Thoracic aorta (tissue), 2 donors: Measurements from ENCODE around the gene ANKRD11. TPM values are rescaled to one million over a fixed set of nuclear protein-coding genes. Genes with fewer than 3 reads are reported as not detected.
A peak's percentile ranks its signal among the peaks of the same experiment; 100 is the strongest.
"Not testable (repeated sequence)": the region's sequence is repeated elsewhere in the genome, so short reads cannot be mapped to it uniquely, and the experiment has no call there.

Experiments
- ATAC-seq: fragments of 150-250 bp; one replicate; pipeline ENCODE4 v1.8.0; 2017; ENCODE audit warnings: low read depth; ENCODE audit not compliant: insufficient number of reproducible peaks, low FRiP score
- DNase-seq: peaks from one replicate; pipeline ENCODE4 v3.0.0-alpha.2; 2020; ENCODE audit warnings: low spot score
- H3K27ac ChIP-seq, 2 donors: fragments of 200-600 bp; sonication (generic); 1 replicate in 1 of 2; 2 replicates in 1 of 2; pipeline ENCODE4 v1.5.1; 2016; ENCODE audit warnings: mild to moderate bottlenecking in 2 of 2, moderate library complexity in 2 of 2
- H3K27me3 ChIP-seq: fragments of 200-600 bp; sonication (generic); replicated peaks from 2 replicates; pipeline ENCODE4 v1.6.0; 2016; ENCODE audit warnings: mild to moderate bottlenecking; ENCODE audit not compliant: insufficient read depth
- H3K36me3 ChIP-seq: fragments of 200-600 bp; sonication (generic); one replicate; pipeline ENCODE4 v1.5.1; 2016
- H3K4me1 ChIP-seq, 2 donors: fragments of 200-600 bp; sonication (generic); 1 replicate in 1 of 2; 2 replicates in 1 of 2; pipeline versions ENCODE4 v1.5.1 to v1.6.0; 2016; ENCODE audit warnings: low read depth in 2 of 2, mild to moderate bottlenecking in 1 of 2; ENCODE audit not compliant: control insufficient read depth in 1 of 2
- H3K4me3 ChIP-seq: fragments of 200-600 bp; sonication (generic); 2 replicates; pipeline ENCODE4 v1.5.1; 2016; ENCODE audit warnings: mild to moderate bottlenecking
- H3K9me3 ChIP-seq: fragments of 200-600 bp; sonication (generic); 2 replicates; pipeline ENCODE4 v1.5.1; 2016
- CTCF ChIP-seq: fragments of 200-600 bp; sonication (generic); IDR thresholded peaks from one replicate; pipeline ENCODE4 v1.5.1; 2019; ENCODE audit warnings: antibody characterized with exemption
- total RNA-seq, 2 donors: library from RNA; depleted of rRNA; stranded (reverse); fragments of >200 nt; gene quantifications; one replicate each; pipeline versions ENCODE4 v1.1.0 to v1.2.3, GENCODE V29; 2016

ANKRD11 gene
- total RNA-seq, 2 donors from 2014 or later = 125 to 129 TPM

- peak; percentile 25 for TF ChIP-seq CTCF
- no peaks in the 10 kb centered on the region for H3K27me3 ChIP-seq
- peaks cover 0 to 4% of the 10 kb centered on the region in 2 donors for H3K4me1 ChIP-seq
- no peak for DNase-seq
- no peak overlapping the region for H3K4me3 ChIP-seq
- H3K9me3 ChIP-seq = no peaks in the 10 kb centered on the region
- no peak for ATAC-seq
- H3K36me3 ChIP-seq = peaks cover 35% of the 10 kb centered on the region
- H3K27ac ChIP-seq = no peak overlapping the region
These were observed 181.7 kb downstream of the ANKRD11 start for GRCh38 chr16:89308391-89309333.

- no peak for ATAC-seq
- no peak for DNase-seq
- H3K36me3 ChIP-seq = peaks cover 37% of the 10 kb centered on the region
- H3K27me3 ChIP-seq = no peaks in the 10 kb centered on the region
- no peak for TF ChIP-seq CTCF
- no peaks in the 10 kb centered on the region for H3K9me3 ChIP-seq
- H3K4me1 ChIP-seq = peaks cover 4 to 6% of the 10 kb centered on the region in 2 donors
- H3K27ac ChIP-seq = no peak overlapping the region
- no peak overlapping the region for H3K4me3 ChIP-seq
These were observed 182.9 kb downstream of the ANKRD11 start for GRCh38 chr16:89307421-89307805.

- H3K27ac ChIP-seq, ATAC-seq: not testable (repeated sequence)
- peaks cover 10 to 13% of the 10 kb centered on the region in 2 donors for H3K4me1 ChIP-seq
These were observed 183.6 kb downstream of the ANKRD11 start for GRCh38 chr16:89306457-89307420.

GRCh38 chr16:89304941-89305705 is 185.2 kb downstream of the ANKRD11 start:
- H3K4me1 ChIP-seq = peaks cover 26 to 27% of the 10 kb centered on the region in 2 donors

More at GRCh38 chr16:89306457-89307420, 183.6 kb downstream of the ANKRD11 start:
- not testable (repeated sequence) for H3K27me3 ChIP-seq, H3K4me3 ChIP-seq, DNase-seq, H3K9me3 ChIP-seq
- H3K36me3 ChIP-seq = peaks cover 31% of the 10 kb centered on the region

More at GRCh38 chr16:89304941-89305705, 185.2 kb downstream of the ANKRD11 start:
- no peaks in the 10 kb centered on the region for H3K27me3 ChIP-seq
- peaks cover 24% of the 10 kb centered on the region for H3K36me3 ChIP-seq
- H3K27ac ChIP-seq = no peak overlapping the region
- no peak overlapping the region for H3K4me3 ChIP-seq
- no peak for DNase-seq
- no peak for TF ChIP-seq CTCF
- H3K9me3 ChIP-seq = no peaks in the 10 kb centered on the region
- no peak for ATAC-seq
